Occipital lobe (tissue), 2 donors: ENCODE data around the gene NCK2. TPM values are rescaled to one million over a fixed set of nuclear protein-coding genes. Genes with fewer than 3 reads are reported as not detected.

Source experiments
- DNase-seq: peaks from one replicate; lab custom pipeline; 2025; lab: John Stamatoyannopoulos, UW
- total RNA-seq: library from RNA; depleted of rRNA; stranded (reverse); fragments of >200 nt; gene quantifications from one replicate; pipeline ENCODE4 v1.2.3, GENCODE V29; 2014

NCK2 gene
- total RNA-seq = 86.1 TPM

GRCh38 chr2:105744909-105745853 lies at the start of gene NCK2:
Gene NCK2, plus strand, starts transcription at chr2:105744912. Its CDS starts 110,152 bp downstream, at chr2:105855064.
- no peak for DNase-seq

GRCh38 chr2:105697781-105698449 lies 46.8 kb upstream of the NCK2 start:
- no peak for DNase-seq

DNA sequence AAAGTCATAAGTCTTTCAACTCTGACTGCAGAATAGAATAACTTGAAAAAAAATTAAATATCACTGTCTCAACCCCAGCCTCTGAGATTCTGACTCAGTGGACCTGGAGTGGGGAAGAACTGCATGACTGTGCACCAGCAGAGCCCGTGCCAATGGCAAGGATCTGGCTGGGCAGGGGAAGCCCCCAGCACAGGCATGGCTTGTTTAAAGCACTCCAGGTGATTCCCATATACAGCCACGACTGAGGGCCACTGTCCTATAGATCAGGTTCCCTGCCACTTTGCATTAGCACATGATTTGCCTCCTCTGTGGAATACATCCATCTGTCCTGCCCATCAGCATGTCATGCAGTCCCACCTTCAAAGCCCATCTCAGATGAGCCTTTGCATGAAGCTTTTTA lies 45.9 kb upstream of the NCK2 start:
- DNase-seq = no peak

DNA sequence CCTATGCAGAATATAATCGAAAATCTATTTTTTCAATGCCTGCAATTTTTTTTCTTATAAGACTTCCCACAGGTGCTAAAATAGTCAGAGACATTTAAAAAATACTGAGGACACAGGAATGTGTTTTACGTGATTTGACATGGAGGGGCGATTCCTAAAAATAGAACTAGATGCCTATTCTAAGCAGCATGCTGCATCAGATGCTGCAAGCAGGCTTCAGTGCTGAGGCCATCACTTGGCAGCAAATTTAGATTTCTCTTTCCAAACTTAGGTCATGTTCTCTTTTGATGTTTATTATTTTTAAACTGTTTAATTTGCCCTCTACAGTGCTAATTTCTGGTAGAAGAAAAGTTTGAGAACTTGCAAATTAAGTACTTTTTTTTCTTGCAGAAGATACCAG lies 43.7 kb upstream of the NCK2 start:
- DNase-seq = no peak

- DNase-seq = no peak
Observed at GRCh38 chr2:105708697-105709096, 36.0 kb upstream of the NCK2 start.

DNA sequence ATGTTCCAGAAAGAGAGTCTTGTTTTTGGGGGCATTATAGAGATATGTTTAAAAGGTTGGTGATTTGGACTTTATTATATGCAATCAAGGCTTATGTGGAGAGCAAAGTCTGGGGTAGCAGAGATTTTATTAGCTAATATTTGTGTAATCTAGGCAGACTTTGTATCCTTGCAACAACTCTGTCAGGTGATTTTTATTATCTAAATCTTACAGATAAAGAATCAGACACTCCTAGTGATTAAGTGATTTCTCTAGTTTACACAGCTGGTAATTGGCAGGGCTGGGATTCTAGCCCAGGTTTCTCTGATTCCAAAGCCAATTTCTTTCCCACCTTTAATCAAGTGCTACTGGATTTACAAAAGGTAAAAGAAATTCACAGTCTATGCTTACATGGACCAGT lies 33.3 kb upstream of the NCK2 start:
- no peak for DNase-seq

- no peak for DNase-seq
Observed at GRCh38 chr2:105712166-105712915, 32.4 kb upstream of the NCK2 start.

- DNase-seq = no peak
Observed at GRCh38 chr2:105712981-105713596, 31.6 kb upstream of the NCK2 start.

GRCh38 chr2:105714141-105714540 lies 30.6 kb upstream of the NCK2 start:
- DNase-seq = no peak

GRCh38 chr2:105718846-105719481 lies 25.7 kb upstream of the NCK2 start:
- no peak for DNase-seq

GRCh38 chr2:105721991-105722511 lies 22.7 kb upstream of the NCK2 start:
- DNase-seq = no peak

DNA sequence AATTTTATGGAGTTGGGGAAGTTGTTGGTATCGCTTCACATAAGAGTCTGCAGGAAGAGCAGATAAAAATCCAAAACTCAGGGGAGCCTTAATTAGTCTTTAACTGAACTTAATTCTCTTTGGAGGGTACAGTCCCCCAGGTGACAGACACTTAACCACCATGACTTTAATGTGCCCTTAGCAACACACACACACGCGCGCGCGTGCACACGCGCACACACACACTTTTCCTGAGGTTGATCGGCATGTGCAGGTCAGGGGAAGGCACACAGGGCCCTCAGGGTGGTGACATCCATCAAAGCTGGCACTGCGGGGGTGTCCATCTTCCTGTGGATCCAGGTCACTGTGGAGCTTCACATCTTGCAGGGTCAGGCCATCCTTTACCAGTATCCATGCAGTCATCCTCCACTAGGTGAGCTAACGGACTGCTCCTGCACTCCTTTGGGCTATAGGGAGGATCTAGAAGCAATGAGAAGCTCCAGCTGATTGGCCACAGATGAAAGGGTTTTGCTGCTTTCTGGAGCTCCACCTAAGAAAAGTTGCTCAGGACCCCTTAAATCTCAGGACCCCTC lies 21.9 kb upstream of the NCK2 start:
- no peak for DNase-seq

DNA sequence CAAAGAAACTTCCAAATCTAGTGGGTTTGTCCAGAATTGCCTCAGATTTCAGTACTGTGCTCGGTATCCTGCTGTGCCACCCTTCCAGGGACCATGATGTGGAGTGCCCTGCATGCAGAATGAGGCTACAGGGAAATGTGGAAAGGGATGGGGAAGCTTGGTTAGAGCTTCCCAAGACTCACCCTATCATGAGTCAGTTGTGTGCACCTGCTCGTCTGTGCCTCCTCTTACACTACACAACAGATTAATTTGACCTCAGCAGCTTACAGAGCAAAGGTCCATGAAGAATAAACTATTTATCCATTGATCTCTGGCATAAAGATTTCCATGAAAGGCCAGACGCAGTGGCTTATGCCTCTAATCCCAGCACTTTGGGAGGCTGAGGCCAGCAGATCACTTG lies 21.3 kb upstream of the NCK2 start:
- no peak for DNase-seq

GRCh38 chr2:105725388-105725787 lies 19.3 kb upstream of the NCK2 start:
- DNase-seq = no peak

- no peak for DNase-seq
Observed at GRCh38 chr2:105730170-105730569, 14.5 kb upstream of the NCK2 start.

DNA sequence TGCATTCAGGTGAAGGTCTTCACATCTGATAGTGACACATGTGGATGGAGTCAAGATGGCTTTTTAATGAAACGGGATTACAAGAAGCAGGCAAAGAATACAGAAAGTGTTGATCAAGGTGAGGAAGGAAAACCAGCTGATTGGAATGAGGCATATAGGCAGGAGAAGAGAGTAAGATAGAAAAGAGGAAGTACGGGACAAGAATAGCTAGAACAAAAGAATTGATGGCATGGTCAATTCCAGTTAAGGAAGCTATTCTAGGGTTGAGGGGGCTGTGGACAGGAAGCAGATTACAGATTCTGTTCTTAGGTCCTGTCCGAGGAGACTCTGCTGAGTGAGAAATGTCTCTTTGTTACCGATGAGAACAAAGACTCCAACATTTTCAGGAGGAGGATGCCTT lies 13.2 kb upstream of the NCK2 start:
- no peak for DNase-seq

DNA sequence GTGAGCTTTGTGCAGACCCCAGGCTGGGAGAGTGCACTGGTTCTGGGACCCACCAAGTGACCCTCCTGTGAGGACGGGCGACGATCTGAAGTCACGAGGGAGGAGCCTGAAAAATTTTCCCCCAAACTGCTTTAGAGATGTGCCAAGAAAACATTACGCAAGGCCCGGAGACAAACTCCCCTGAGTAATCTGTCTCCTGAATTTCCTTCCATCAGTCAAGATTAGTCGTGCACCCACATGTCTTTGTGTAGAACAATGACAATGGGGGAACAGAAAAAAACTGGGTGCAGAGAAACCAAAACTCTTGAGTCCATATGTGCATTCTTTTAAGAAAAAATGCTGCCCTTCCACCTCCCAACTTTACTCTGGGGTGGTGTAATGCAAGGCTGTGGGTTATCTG lies 12.6 kb upstream of the NCK2 start:
- no peak for DNase-seq

GRCh38 chr2:105732955-105733607 lies 11.6 kb upstream of the NCK2 start:
- no peak for DNase-seq

- DNase-seq = no peak
Observed at GRCh38 chr2:105733875-105734274, 10.8 kb upstream of the NCK2 start.
